RWPE2 (cell line): ENCODE measurements around the gene AXL.
"Not testable (repeated sequence)": the region's sequence is repeated elsewhere in the genome, so short reads cannot be mapped to it uniquely, and the experiment has no call there.

Source experiments
- ATAC-seq: fragments of 200-7000 bp; cut with Tn5 transposase; 3 replicates; pipeline ENCODE4 v1.9.1; 2021; ENCODE audit warnings: low read depth
- DNase-seq: peaks from one replicate; pipeline ENCODE4 v3.0.0-alpha.2; 2020; ENCODE audit warnings: low spot score
- H3K27ac ChIP-seq: fragments of 450-650 bp; 2 replicates; pipeline ENCODE4 v1.5.1; 2017; ENCODE audit warnings: mild to moderate bottlenecking; ENCODE audit not compliant: poor library complexity, severe bottlenecking
- H3K27me3 ChIP-seq: fragments of 250-450 bp; sonication (Bioruptor Pico); 2 replicates; pipeline ENCODE4 v1.5.1; 2021; ENCODE audit warnings: mild to moderate bottlenecking, moderate library complexity; ENCODE audit not compliant: insufficient read depth, poor library complexity, severe bottlenecking
- H3K36me3 ChIP-seq: fragments of 250-450 bp; sonication (Bioruptor Pico); 2 replicates; pipeline ENCODE4 v1.5.1; 2020; ENCODE audit warnings: low read depth, mild to moderate bottlenecking, moderate library complexity
- H3K4me1 ChIP-seq: fragments of 250-450 bp; sonication (Bioruptor Pico); 2 replicates; pipeline ENCODE4 v1.5.1; 2021; ENCODE audit warnings: mild to moderate bottlenecking, moderate library complexity; ENCODE audit not compliant: insufficient read depth, poor library complexity, severe bottlenecking
- H3K4me3 ChIP-seq: fragments of 250-450 bp; sonication (Bioruptor Pico); 2 replicates; pipeline ENCODE4 v1.5.1; 2021; ENCODE audit warnings: mild to moderate bottlenecking, moderate library complexity; ENCODE audit not compliant: severe bottlenecking
- H3K9me3 ChIP-seq: fragments of 250-450 bp; sonication (Bioruptor Pico); 2 replicates; pipeline ENCODE4 v1.5.1; 2021; ENCODE audit warnings: mild to moderate bottlenecking, moderate library complexity; ENCODE audit not compliant: severe bottlenecking
- TF ChIP-seq, protein P1 (sequence below): fragments of 450-650 bp; IDR thresholded peaks from one replicate; pipeline ENCODE4 v1.5.1; 2017; ENCODE audit warnings: mild to moderate bottlenecking, moderate library complexity; ENCODE audit not compliant: poor library complexity, severe bottlenecking

The AXL gene

GRCh38 chr19:41273076-41273475 is 54.1 kb downstream of the AXL start:
- no peak; the same call in 2 of the 3 replicates for ATAC-seq
- TF ChIP-seq, protein P1, sequence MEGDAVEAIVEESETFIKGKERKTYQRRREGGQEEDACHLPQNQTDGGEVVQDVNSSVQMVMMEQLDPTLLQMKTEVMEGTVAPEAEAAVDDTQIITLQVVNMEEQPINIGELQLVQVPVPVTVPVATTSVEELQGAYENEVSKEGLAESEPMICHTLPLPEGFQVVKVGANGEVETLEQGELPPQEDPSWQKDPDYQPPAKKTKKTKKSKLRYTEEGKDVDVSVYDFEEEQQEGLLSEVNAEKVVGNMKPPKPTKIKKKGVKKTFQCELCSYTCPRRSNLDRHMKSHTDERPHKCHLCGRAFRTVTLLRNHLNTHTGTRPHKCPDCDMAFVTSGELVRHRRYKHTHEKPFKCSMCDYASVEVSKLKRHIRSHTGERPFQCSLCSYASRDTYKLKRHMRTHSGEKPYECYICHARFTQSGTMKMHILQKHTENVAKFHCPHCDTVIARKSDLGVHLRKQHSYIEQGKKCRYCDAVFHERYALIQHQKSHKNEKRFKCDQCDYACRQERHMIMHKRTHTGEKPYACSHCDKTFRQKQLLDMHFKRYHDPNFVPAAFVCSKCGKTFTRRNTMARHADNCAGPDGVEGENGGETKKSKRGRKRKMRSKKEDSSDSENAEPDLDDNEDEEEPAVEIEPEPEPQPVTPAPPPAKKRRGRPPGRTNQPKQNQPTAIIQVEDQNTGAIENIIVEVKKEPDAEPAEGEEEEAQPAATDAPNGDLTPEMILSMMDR = no peak
- H3K4me3 ChIP-seq = no peak overlapping the region
- H3K4me1 ChIP-seq = no peaks in the 10 kb centered on the region
- no peak overlapping the region for H3K27ac ChIP-seq
- H3K36me3 ChIP-seq = peaks cover 100% of the 10 kb centered on the region
- H3K27me3 ChIP-seq = no peaks in the 10 kb centered on the region
- no peaks in the 10 kb centered on the region for H3K9me3 ChIP-seq
- no peak for DNase-seq

- Histone ChIP-seq H3K27me3 (no peaks in the 10 kb centered on the region), H3K4me3 (no peak overlapping the region), H3K4me1 (no peaks in the 10 kb centered on the region), H3K9me3 (no peaks in the 10 kb centered on the region), H3K27ac (no peak overlapping the region), H3K36me3 (peaks cover 100% of the 10 kb centered on the region)
- ATAC-seq (no peak), DNase-seq (no peak)
- TF ChIP-seq, protein P1 = no peak
Observed at GRCh38 chr19:41274802-41275201, 55.8 kb downstream of the AXL start.

DNA sequence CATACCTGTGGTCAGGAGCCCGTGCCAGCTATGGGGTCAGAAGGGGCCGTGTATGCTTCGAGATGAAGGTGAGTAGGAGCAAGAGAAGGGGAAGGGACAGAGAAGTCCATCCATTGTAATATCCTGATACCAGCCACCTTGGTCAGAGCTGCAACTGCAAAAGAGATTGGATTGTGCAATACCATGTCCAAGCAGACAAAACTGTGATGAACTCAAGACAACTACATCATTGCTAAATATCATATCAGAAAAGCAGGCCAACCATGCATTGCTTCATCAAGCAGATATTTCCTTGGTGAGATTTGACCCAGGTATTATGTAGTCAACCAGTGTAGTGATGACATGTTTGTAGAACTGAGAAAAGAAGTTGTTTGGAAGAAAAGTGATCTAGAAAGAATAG is 57.2 kb downstream of the AXL start:
- no peak overlapping the region for H3K4me3 ChIP-seq
- no peak overlapping the region for H3K27ac ChIP-seq
- H3K4me1 ChIP-seq = no peaks in the 10 kb centered on the region
- ATAC-seq (peak; percentile 25; the same call in 1 of the 3 replicates), DNase-seq (no peak)
- no peaks in the 10 kb centered on the region for H3K9me3 ChIP-seq
- no peaks in the 10 kb centered on the region for H3K27me3 ChIP-seq
- TF ChIP-seq, protein P1 = no peak
- peaks cover 100% of the 10 kb centered on the region for H3K36me3 ChIP-seq

GRCh38 chr19:41278478-41278877 is 59.5 kb downstream of the AXL start:
- H3K27ac ChIP-seq = no peak overlapping the region
- H3K4me1 ChIP-seq = no peaks in the 10 kb centered on the region
- H3K36me3 ChIP-seq = peaks cover 100% of the 10 kb centered on the region
- DNase-seq = no peak
- no peaks in the 10 kb centered on the region for H3K9me3 ChIP-seq
- no peaks in the 10 kb centered on the region for H3K27me3 ChIP-seq
- ATAC-seq = no peak
- no peak overlapping the region for H3K4me3 ChIP-seq
- TF ChIP-seq, protein P1 = no peak

DNA sequence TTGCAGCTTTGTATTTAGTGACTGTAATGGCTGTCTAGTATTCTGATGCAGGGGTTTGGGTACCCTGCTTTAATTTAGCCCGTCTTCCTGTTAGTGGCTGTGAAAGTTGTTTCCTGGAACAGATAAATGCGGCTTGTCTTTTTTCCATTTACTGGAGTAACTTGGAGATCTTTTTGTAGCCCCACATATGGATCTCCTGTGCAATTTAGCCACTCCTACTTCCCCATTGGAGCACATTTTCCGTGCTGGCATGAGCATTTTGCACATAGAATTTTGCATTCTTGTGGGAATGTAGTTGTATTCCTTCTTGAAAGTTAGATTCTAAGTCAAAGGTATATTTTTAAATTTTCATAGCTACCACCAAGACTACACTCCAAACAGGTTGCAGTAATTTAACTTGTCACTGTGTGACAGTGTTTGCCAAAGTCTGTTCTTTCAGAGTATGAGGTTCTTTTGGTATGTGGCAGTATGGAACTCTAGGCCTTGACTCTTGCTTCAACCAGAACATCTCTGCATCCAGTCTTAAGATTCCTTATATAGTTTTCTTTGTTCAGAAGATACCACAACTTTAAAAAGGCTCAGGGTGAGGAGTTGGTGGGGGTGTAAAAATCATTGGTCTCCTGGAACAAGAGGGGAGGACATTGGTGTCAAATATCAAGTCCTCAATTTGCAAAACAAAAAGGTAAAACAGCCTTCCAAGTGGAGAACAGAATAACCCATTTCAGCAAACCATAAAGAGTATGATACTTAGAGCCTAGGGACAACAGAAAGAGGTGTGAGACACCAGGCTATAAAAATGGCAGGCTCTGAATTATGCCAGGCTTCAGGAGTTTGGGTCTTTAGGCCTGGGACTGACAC is 69.9 kb downstream of the AXL start:
- Histone ChIP-seq H3K27ac (no peak overlapping the region), H3K4me3 (no peak overlapping the region), H3K9me3 (no peaks in the 10 kb centered on the region), H3K27me3 (no peaks in the 10 kb centered on the region), H3K4me1 (no peaks in the 10 kb centered on the region), H3K36me3 (peaks cover 90% of the 10 kb centered on the region)
- no peak for ATAC-seq
- TF ChIP-seq, protein P1 = no peak
- DNase-seq = no peak

DNA sequence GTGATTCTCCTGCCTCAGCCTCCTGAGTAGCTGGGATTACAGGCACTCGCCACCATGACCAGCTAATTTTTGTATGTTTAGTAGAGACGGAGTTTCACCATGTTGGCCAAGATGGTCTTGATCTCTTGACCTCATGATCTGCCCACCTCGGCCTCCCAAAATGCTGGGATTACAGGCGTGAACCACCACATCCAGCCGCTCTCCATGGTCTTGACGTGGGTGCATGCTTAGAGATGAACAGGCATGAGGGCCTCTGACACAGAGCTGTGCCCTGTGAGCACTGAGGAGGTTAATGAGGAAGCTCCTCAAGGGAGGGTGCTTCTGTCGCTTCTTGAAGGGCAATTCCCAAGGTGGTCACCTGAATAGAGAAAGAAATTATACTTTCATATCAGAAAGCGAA is 70.8 kb downstream of the AXL start:
- DNase-seq, ATAC-seq, H3K4me3 ChIP-seq, H3K4me1 ChIP-seq, H3K27me3 ChIP-seq, H3K9me3 ChIP-seq, H3K27ac ChIP-seq: not testable (repeated sequence)
- peaks cover 90% of the 10 kb centered on the region for H3K36me3 ChIP-seq
